ENCODE data around the gene DAPK2.

The DAPK2 gene

GRCh38 chr15:64003182-64003581 lies 43.1 kb downstream of the DAPK2 start:
- Mint-ChIP-seq H3K4me3 (no peak overlapping the region), H3K27ac (no peak overlapping the region), H3K9me3 (no peaks in the 10 kb centered on the region), H3K4me1 (ENCODE audit: low read depth) (peaks cover 61% of the 10 kb centered on the region), H3K27me3 (ENCODE audit: low read depth) (peaks cover 11% of the 10 kb centered on the region), H3K36me3 (ENCODE audit: low read depth) (peaks cover 14% of the 10 kb centered on the region)

- peaks cover 11% of the 10 kb centered on the region for H3K27me3 Mint-ChIP-seq (ENCODE audit: low read depth)
- H3K9me3 Mint-ChIP-seq, result no peaks in the 10 kb centered on the region
- peak overlapping the region; percentile 28 for H3K27ac Mint-ChIP-seq
- peaks cover 63% of the 10 kb centered on the region for H3K4me1 Mint-ChIP-seq (ENCODE audit: low read depth)
- H3K4me3 Mint-ChIP-seq, result no peak overlapping the region
- H3K36me3 Mint-ChIP-seq (ENCODE audit: low read depth), result peaks cover 13% of the 10 kb centered on the region
Measured at GRCh38 chr15:64001148-64001547, 45.1 kb downstream of the DAPK2 start.

- H3K4me3 Mint-ChIP-seq, result no peak overlapping the region
- H3K27ac Mint-ChIP-seq, result no peak overlapping the region
- no peaks in the 10 kb centered on the region for H3K9me3 Mint-ChIP-seq
- peaks cover 13% of the 10 kb centered on the region for H3K36me3 Mint-ChIP-seq (ENCODE audit: low read depth)
- peaks cover 11% of the 10 kb centered on the region for H3K27me3 Mint-ChIP-seq (ENCODE audit: low read depth)
- H3K4me1 Mint-ChIP-seq (ENCODE audit: low read depth), result peaks cover 68% of the 10 kb centered on the region
Measured at GRCh38 chr15:64000183-64000951, 45.9 kb downstream of the DAPK2 start.

GRCh38 chr15:63999177-63999576 lies 47.1 kb downstream of the DAPK2 start:
- Mint-ChIP-seq H3K27me3 (ENCODE audit: low read depth) (peaks cover 11% of the 10 kb centered on the region), H3K9me3 (no peaks in the 10 kb centered on the region), H3K4me3 (peak overlapping the region; percentile 8), H3K27ac (peak overlapping the region; percentile 34), H3K36me3 (ENCODE audit: low read depth) (peaks cover 8% of the 10 kb centered on the region), H3K4me1 (ENCODE audit: low read depth) (peaks cover 59% of the 10 kb centered on the region)

GRCh38 chr15:63998489-63998888 lies 47.8 kb downstream of the DAPK2 start:
- Mint-ChIP-seq H3K4me3 (no peak overlapping the region), H3K27me3 (ENCODE audit: low read depth) (peaks cover 11% of the 10 kb centered on the region), H3K27ac (peak overlapping the region; percentile 33), H3K4me1 (ENCODE audit: low read depth) (peaks cover 55% of the 10 kb centered on the region), H3K36me3 (ENCODE audit: low read depth) (peaks cover 5% of the 10 kb centered on the region), H3K9me3 (no peaks in the 10 kb centered on the region)

- no peak overlapping the region for H3K4me3 Mint-ChIP-seq
- H3K27me3 Mint-ChIP-seq (ENCODE audit: low read depth), result peaks cover 11% of the 10 kb centered on the region
- no peaks in the 10 kb centered on the region for H3K9me3 Mint-ChIP-seq
- peak overlapping the region; percentile 24 for H3K27ac Mint-ChIP-seq
- H3K36me3 Mint-ChIP-seq (ENCODE audit: low read depth), result peaks cover 5% of the 10 kb centered on the region
- H3K4me1 Mint-ChIP-seq (ENCODE audit: low read depth), result peaks cover 53% of the 10 kb centered on the region
Measured at GRCh38 chr15:63997715-63998442, 48.4 kb downstream of the DAPK2 start.

- peaks cover 11% of the 10 kb centered on the region for H3K27me3 Mint-ChIP-seq (ENCODE audit: low read depth)
- peaks cover 5% of the 10 kb centered on the region for H3K36me3 Mint-ChIP-seq (ENCODE audit: low read depth)
- peak overlapping the region; percentile 22 for H3K27ac Mint-ChIP-seq
- H3K4me1 Mint-ChIP-seq (ENCODE audit: low read depth), result peaks cover 55% of the 10 kb centered on the region
- no peak overlapping the region for H3K4me3 Mint-ChIP-seq
- H3K9me3 Mint-ChIP-seq, result no peaks in the 10 kb centered on the region
Measured at GRCh38 chr15:63996794-63997357, 49.4 kb downstream of the DAPK2 start.

GRCh38 chr15:63995789-63996188 lies 50.5 kb downstream of the DAPK2 start:
- H3K27me3 Mint-ChIP-seq (ENCODE audit: low read depth), result peaks cover 4% of the 10 kb centered on the region
- no peak overlapping the region for H3K4me3 Mint-ChIP-seq
- H3K36me3 Mint-ChIP-seq (ENCODE audit: low read depth), result no peaks in the 10 kb centered on the region
- no peaks in the 10 kb centered on the region for H3K9me3 Mint-ChIP-seq
- H3K27ac Mint-ChIP-seq, result peak overlapping the region; percentile 19
- H3K4me1 Mint-ChIP-seq (ENCODE audit: low read depth), result peaks cover 52% of the 10 kb centered on the region

- H3K4me3 Mint-ChIP-seq, result no peak overlapping the region
- no peaks in the 10 kb centered on the region for H3K27me3 Mint-ChIP-seq (ENCODE audit: low read depth)
- no peaks in the 10 kb centered on the region for H3K9me3 Mint-ChIP-seq
- H3K27ac Mint-ChIP-seq, result no peak overlapping the region
- H3K36me3 Mint-ChIP-seq (ENCODE audit: low read depth), result no peaks in the 10 kb centered on the region
- H3K4me1 Mint-ChIP-seq (ENCODE audit: low read depth), result peaks cover 38% of the 10 kb centered on the region
Measured at GRCh38 chr15:63994073-63994600, 52.1 kb downstream of the DAPK2 start.

- no peaks in the 10 kb centered on the region for H3K9me3 Mint-ChIP-seq
- peaks cover 24% of the 10 kb centered on the region for H3K4me1 Mint-ChIP-seq (ENCODE audit: low read depth)
- H3K27me3 Mint-ChIP-seq (ENCODE audit: low read depth), result no peaks in the 10 kb centered on the region
- H3K27ac Mint-ChIP-seq, result no peak overlapping the region
- no peak overlapping the region for H3K4me3 Mint-ChIP-seq
- no peaks in the 10 kb centered on the region for H3K36me3 Mint-ChIP-seq (ENCODE audit: low read depth)
Measured at GRCh38 chr15:63992300-63992699, 54.0 kb downstream of the DAPK2 start.

- H3K27me3 Mint-ChIP-seq (ENCODE audit: low read depth), result no peaks in the 10 kb centered on the region
- peaks cover 22% of the 10 kb centered on the region for H3K4me1 Mint-ChIP-seq (ENCODE audit: low read depth)
- H3K9me3 Mint-ChIP-seq, result no peaks in the 10 kb centered on the region
- no peak overlapping the region for H3K27ac Mint-ChIP-seq
- H3K36me3 Mint-ChIP-seq (ENCODE audit: low read depth), result no peaks in the 10 kb centered on the region
- no peak overlapping the region for H3K4me3 Mint-ChIP-seq
Measured at GRCh38 chr15:63991706-63992105, 54.6 kb downstream of the DAPK2 start.

- Mint-ChIP-seq H3K9me3 (no peaks in the 10 kb centered on the region), H3K4me3 (no peak overlapping the region), H3K36me3 (ENCODE audit: low read depth) (no peaks in the 10 kb centered on the region), H3K27me3 (ENCODE audit: low read depth) (no peaks in the 10 kb centered on the region), H3K27ac (no peak overlapping the region), H3K4me1 (ENCODE audit: low read depth) (peaks cover 14% of the 10 kb centered on the region)
Measured at GRCh38 chr15:63990454-63990853, 55.8 kb downstream of the DAPK2 start.

GRCh38 chr15:63987796-63988378 lies 58.4 kb downstream of the DAPK2 start:
- Mint-ChIP-seq H3K27me3 (ENCODE audit: low read depth) (no peaks in the 10 kb centered on the region), H3K4me3 (no peak overlapping the region), H3K36me3 (ENCODE audit: low read depth) (no peaks in the 10 kb centered on the region), H3K27ac (no peak overlapping the region), H3K9me3 (no peaks in the 10 kb centered on the region), H3K4me1 (ENCODE audit: low read depth) (peaks cover 13% of the 10 kb centered on the region)

- peaks cover 5% of the 10 kb centered on the region for H3K36me3 Mint-ChIP-seq (ENCODE audit: low read depth)
- H3K4me1 Mint-ChIP-seq (ENCODE audit: low read depth), result peaks cover 12% of the 10 kb centered on the region
- H3K27me3 Mint-ChIP-seq (ENCODE audit: low read depth), result no peaks in the 10 kb centered on the region
- H3K9me3 Mint-ChIP-seq, result no peaks in the 10 kb centered on the region
- no peak overlapping the region for H3K4me3 Mint-ChIP-seq
- no peak overlapping the region for H3K27ac Mint-ChIP-seq
Measured at GRCh38 chr15:63986751-63987341, 59.4 kb downstream of the DAPK2 start.

Data from T-helper 1 cell treated with Interleukin-12 subunit alpha and Interleukin-12 subunit beta and Interleukin-4 antibody, amounts not matched to agents 30 μg/mL and 1 μg/mL, for 36 hours (primary cell).